ENCODE measurements around the gene TNFRSF8. TPM values are rescaled to one million over a fixed set of nuclear protein-coding genes. Genes with fewer than 3 reads are reported as not detected.
A peak's percentile ranks its signal among the peaks of the same experiment; 100 is the strongest.

Gene TNFRSF8
- total and polyA plus RNA-seq, 2 of the 4 experiments (the other 2 are of a cell fraction) = under 0.01 to 0.31 TPM

GRCh38 chr1:12037486-12038355 is 25.4 kb upstream of the TNFRSF8 start (continued):
- no peak for TF ChIP-seq RFX5 (IDR thresholded peaks at IDR 0.05; ENCODE audit: low read depth, low read length)

- no peak overlapping the region for H3K14ac ChIP-seq (replicated peaks; ENCODE audit: low read depth, low read length)
- H3K56ac ChIP-seq (ENCODE audit: extremely low read depth, insufficient read depth, low read length) = no peak overlapping the region
- in situ Hi-C loops (cut with MboI; ENCODE audit: low sequenced_read_pairs) (no loop called here), dilution Hi-C loops (cut with HindIII; ENCODE audit: low sequenced_read_pairs, unreplicated experiment) (no loop called here), intact Hi-C loops (cut with micrococcal nuclease) (no loop called here)
- H3K4me3 ChIP-seq (ENCODE audit: insufficient read depth, low read depth, low read length) = no peak overlapping the region
- no peaks in the 10 kb centered on the region for H3K9me3 ChIP-seq (ENCODE audit: control insufficient read depth, insufficient read depth, low read length)
- no peak overlapping the region for H2BK120ac ChIP-seq (ENCODE audit: low read depth, low read length)
- no peak overlapping the region for H2BK5ac ChIP-seq (ENCODE audit: low read depth, low read length, poor library complexity, severe bottlenecking)
- WGBS, 2 experiments (ENCODE audit: extremely low coverage in 2 of 2, insufficient read length in 1 of 2) = 62% methylated on average over 7 of the region's 17 CpGs; no CpG with 5 or more reads in 1 of the 2 experiments
- H2AFZ ChIP-seq (replicated peaks; ENCODE audit: low read length, poor library complexity) = peak overlapping the region; percentile 23
- no peaks in the 10 kb centered on the region for H3K9me1 ChIP-seq (ENCODE audit: insufficient read depth, low read length)
- no peak overlapping the region for H4K5ac ChIP-seq (ENCODE audit: low read depth, low read length)
- H3K23ac ChIP-seq (ENCODE audit: low read depth, low read length) = no peak overlapping the region
- H3K27me3 ChIP-seq (ENCODE audit: control insufficient read depth, insufficient read depth, low read length) = peaks cover 13% of the 10 kb centered on the region; the same call in 1 of the 2 replicates
- H2BK20ac ChIP-seq (ENCODE audit: low read depth, low read length) = no peak overlapping the region
- ATAC-seq (ENCODE audit: low read depth) = no peak
- H3K4me2 ChIP-seq (ENCODE audit: low read depth, low read length) = no peak overlapping the region
- H3K18ac ChIP-seq (ENCODE audit: low read depth, low read length) = no peak overlapping the region
- no peak overlapping the region for H2BK15ac ChIP-seq (ENCODE audit: low read depth, low read length)
- H3K36me3 ChIP-seq (ENCODE audit: control insufficient read depth, insufficient read depth, low read length) = no peaks in the 10 kb centered on the region
- CTCF ChIA-PET = no interaction called here
- H3K4me1 ChIP-seq (ENCODE audit: control insufficient read depth, insufficient read depth, low read length) = peaks cover 4% of the 10 kb centered on the region
- 0 out of 2 replicates have a peak, but pooled peaks cover 3% of the 10 kb centered on the region for H4K20me1 ChIP-seq (ENCODE audit: insufficient read depth, low read length)
- POLR2A ChIA-PET (ENCODE audit: unreplicated experiment) = no interaction called here
- no peak overlapping the region for H2AK9ac ChIP-seq (replicated peaks; ENCODE audit: low read depth, low read length, poor library complexity)
- no peak overlapping the region for H3K27ac ChIP-seq (ENCODE audit: insufficient read depth, low read length)
- H4K8ac ChIP-seq (ENCODE audit: low read depth in 2 of 2, low read length in 2 of 2) = no peak overlapping the region
- DNase-seq = no peak
- H3K9ac ChIP-seq (ENCODE audit: low read depth, low read length) = no peak overlapping the region
- no peaks in the 10 kb centered on the region for H3K79me1 ChIP-seq (ENCODE audit: low read depth in 1 of 2, low read length in 2 of 2)
- no TSS peak for BruUV-seq (replicated peaks)
- H4K91ac ChIP-seq (ENCODE audit: insufficient read depth, low read depth, low read length) = no peak overlapping the region
- H2AK5ac ChIP-seq (ENCODE audit: low read depth, low read length) = no peak overlapping the region
- no peak overlapping the region for H3K4ac ChIP-seq (ENCODE audit: low read depth, low read length)
- TF ChIP-seq MAFK (IDR thresholded peaks at IDR 0.05; ENCODE audit: low read depth, low read length) (no peak), ELK1 (IDR thresholded peaks at IDR 0.05; ENCODE audit: borderline replicate concordance, low read depth, low read length) (no peak), MXI1 (IDR thresholded peaks at IDR 0.05; ENCODE audit: borderline replicate concordance, low read depth, low read length) (no peak), FOS (IDR thresholded peaks at IDR 0.05; ENCODE audit: low read depth, low read length) (no peak), RAD21 (IDR thresholded peaks at IDR 0.05; ENCODE audit: low read length) (no peak), MAZ (IDR thresholded peaks at IDR 0.05; ENCODE audit: borderline replicate concordance, low read depth, low read length) (no peak), POLR2A (IDR thresholded peaks at IDR 0.05; ENCODE audit: low read depth, low read length) (no peak), CTCF (conservative IDR thresholded peaks at IDR 0.05; ENCODE audit: low read depth, low read length) (no peak), USF2 (IDR thresholded peaks at IDR 0.05; ENCODE audit: low read depth, low read length) (no peak), BHLHE40 (IDR thresholded peaks at IDR 0.05; ENCODE audit: low read depth, low read length) (no peak)
Observed at GRCh38 chr1:12038356-12039163, 24.5 kb upstream of the TNFRSF8 start.

All from IMR-90 (cell line).